ENCODE data around the gene TWIST2.

Gene TWIST2

GRCh38 chr2:238905224-238905623 is 57.3 kb downstream of the TWIST2 start:
- no peak for DNase-seq (ENCODE audit: low read depth, low spot score)
- no peak for TF ChIP-seq CTCF (IDR thresholded peaks at IDR 0.05; ENCODE audit: low read depth, low read length)
- H3K4me3 ChIP-seq (ENCODE audit: low read depth, low read length), result no peak overlapping the region
- in situ Hi-C loops (cut with HindIII; ENCODE audit: low sequenced_read_pairs), result no loop called here

- DNase-seq (ENCODE audit: low read depth, low spot score), result no peak
- in situ Hi-C loops (cut with HindIII; ENCODE audit: low sequenced_read_pairs), result no loop called here
- no peak for TF ChIP-seq CTCF (IDR thresholded peaks at IDR 0.05; ENCODE audit: low read depth, low read length)
- H3K4me3 ChIP-seq (ENCODE audit: low read depth, low read length), result no peak overlapping the region
Measured at GRCh38 chr2:238905644-238906043, 57.8 kb downstream of the TWIST2 start.

GRCh38 chr2:238906254-238906935 is 58.5 kb downstream of the TWIST2 start:
- in situ Hi-C loops (cut with HindIII; ENCODE audit: low sequenced_read_pairs), result no loop called here
- no peak for DNase-seq (ENCODE audit: low read depth, low spot score)
- H3K4me3 ChIP-seq (ENCODE audit: low read depth, low read length), result no peak overlapping the region
- no peak for TF ChIP-seq CTCF (IDR thresholded peaks at IDR 0.05; ENCODE audit: low read depth, low read length)

- H3K4me3 ChIP-seq (ENCODE audit: low read depth, low read length), result no peak overlapping the region
- no peak for DNase-seq (ENCODE audit: low read depth, low spot score)
- no peak for TF ChIP-seq CTCF (IDR thresholded peaks at IDR 0.05; ENCODE audit: low read depth, low read length)
- in situ Hi-C loops (cut with HindIII; ENCODE audit: low sequenced_read_pairs), result no loop called here
Measured at GRCh38 chr2:238906936-238907716, 59.2 kb downstream of the TWIST2 start.

GRCh38 chr2:238907717-238908173 is 59.9 kb downstream of the TWIST2 start:
- no peak for DNase-seq (ENCODE audit: low read depth, low spot score)
- H3K4me3 ChIP-seq (ENCODE audit: low read depth, low read length), result no peak overlapping the region
- in situ Hi-C loops (cut with HindIII; ENCODE audit: low sequenced_read_pairs), result no loop called here
- no peak for TF ChIP-seq CTCF (IDR thresholded peaks at IDR 0.05; ENCODE audit: low read depth, low read length)

GRCh38 chr2:238908960-238909951 is 61.4 kb downstream of the TWIST2 start:
- DNase-seq (ENCODE audit: low read depth, low spot score), result peak; percentile 18
- in situ Hi-C loops (cut with HindIII; ENCODE audit: low sequenced_read_pairs), result no loop called here
- no peak for TF ChIP-seq CTCF (IDR thresholded peaks at IDR 0.05; ENCODE audit: low read depth, low read length)
- H3K4me3 ChIP-seq (ENCODE audit: low read depth, low read length), result no peak overlapping the region

Data from astrocyte of the spinal cord (primary cell).